Measurements from ENCODE around the gene LCNL1. TPM values are rescaled to one million over a fixed set of nuclear protein-coding genes. Genes with fewer than 3 reads are reported as not detected.

The LCNL1 gene
- total and polyA plus RNA-seq, 10 of the 15 experiments (the other 5 are each of a cell fraction or from before 2014, with no cell fraction given) = not detected

DNA sequence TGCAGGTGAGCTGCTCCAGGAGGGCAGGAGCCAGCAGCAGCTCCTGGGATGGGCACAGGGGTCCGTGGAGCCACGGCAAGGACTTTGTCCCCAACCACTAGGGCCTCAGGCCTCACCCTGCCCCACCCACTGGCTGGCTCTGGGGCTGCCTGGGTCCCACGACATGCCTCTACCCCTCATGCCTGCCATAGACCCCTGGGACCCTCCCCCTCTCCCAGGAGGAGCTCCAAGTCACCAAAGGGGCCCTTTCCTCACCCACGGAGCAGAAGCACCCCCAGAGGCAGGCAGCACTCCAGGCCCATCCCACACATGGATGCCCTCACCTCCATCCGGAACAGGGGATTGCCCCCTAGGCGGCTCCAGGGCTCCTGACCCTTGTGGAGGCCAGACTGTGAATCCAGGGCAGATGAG is 38.8 kb downstream of the LCNL1 start:
- Histone ChIP-seq H3K9ac (ENCODE audit: control insufficient read depth, insufficient read depth, low read length) (no peak overlapping the region), H3K27me3 (replicated peaks in 1 of 2; ENCODE audit: control insufficient read depth in 2 of 2, insufficient read depth in 2 of 2, low read length in 1 of 2) (no peaks in the 10 kb centered on the region), H4K20me1 (ENCODE audit: control insufficient read depth, insufficient read depth) (no peaks in the 10 kb centered on the region), H3K4me1 (ENCODE audit: control insufficient read depth, insufficient read depth, low read length) (no peaks in the 10 kb centered on the region), H3K79me2 (ENCODE audit: control insufficient read depth, insufficient read depth, low read length) (no peaks in the 10 kb centered on the region), H3K4me2 (ENCODE audit: control insufficient read depth, insufficient read depth) (no peak overlapping the region), H3K4me3 (no peak overlapping the region), H3K27ac (ENCODE audit: control insufficient read depth, insufficient read depth) (no peak overlapping the region), H3K36me3 (ENCODE audit: control insufficient read depth in 2 of 2, insufficient read depth in 2 of 2, low read length in 1 of 2) (no peaks in the 10 kb centered on the region), H2AFZ (ENCODE audit: control insufficient read depth, low read depth, low read length) (no peak overlapping the region), H3K9me3 (replicated peaks; ENCODE audit: control insufficient read depth, insufficient read depth, low read length) (no peaks in the 10 kb centered on the region; the same call in 2 of the 3 replicates)
- intact Hi-C loops (cut with micrococcal nuclease; ENCODE audit: unreplicated experiment) = no loop called here
- no TSS peak for BruUV-seq (replicated peaks)
- ChIA-PET SMC1A (ENCODE audit: uncharacterized antibody, unreplicated experiment) (no interaction called here), POLR2A (interaction anchor here (0.6 to 1.0 kb wide), 2 partner anchors 31 to 211 kb away, joined by 4 read pairs; no protein-coding TSS in a partner anchor), CTCF (interaction anchor here (1.1 to 1.4 kb wide), 2 partner anchors 42 to 102 kb away, joined by 3 read pairs; no protein-coding TSS in a partner anchor), RAD21 (ENCODE audit: unreplicated experiment) (no interaction called here)
- in situ Hi-C loops (cut with MboI) = no loop called here
- DNase-seq (ENCODE audit: low read depth, low spot score) = no peak
- ATAC-seq = no peak
- 92% methylated on average over 6 of the region's 6 CpGs for whole genome bisulfite sequencing (ENCODE audit: insufficient coverage, insufficient replicate concordance, low lambda C conversion rate, missing lambda C conversion rate)
- FAIRE-seq = no peak
- no peak for TF ChIP-seq MEF2A (IDR thresholded peaks at IDR 0.05; ENCODE audit: insufficient read depth, low read depth, low read length)
- no peak for TF ChIP-seq TARDBP (IDR thresholded peaks at IDR 0.05; ENCODE audit: borderline replicate concordance)
- no peak for TF ChIP-seq STAT3 (IDR thresholded peaks at IDR 0.05; ENCODE audit: low read depth, low read length)
- no peak for TF ChIP-seq JUND (IDR thresholded peaks at IDR 0.05; ENCODE audit: low read depth, low read length)
- TF ChIP-seq SMC3 (IDR thresholded peaks at IDR 0.05; ENCODE audit: borderline replicate concordance, low read length) = no peak
- TF ChIP-seq POU2F2 (IDR thresholded peaks at IDR 0.05; ENCODE audit: borderline replicate concordance, low read depth, low read length) = no peak
- no peak for TF ChIP-seq ZBED1 (IDR thresholded peaks at IDR 0.05; ENCODE audit: borderline replicate concordance)
- no peak for TF ChIP-seq NFIC (IDR thresholded peaks at IDR 0.05; ENCODE audit: low read depth, low read length)
- TF ChIP-seq RAD21 (IDR thresholded peaks at IDR 0.05; ENCODE audit: insufficient read depth, low read depth, low read length) = no peak
- TF ChIP-seq, protein P1, sequence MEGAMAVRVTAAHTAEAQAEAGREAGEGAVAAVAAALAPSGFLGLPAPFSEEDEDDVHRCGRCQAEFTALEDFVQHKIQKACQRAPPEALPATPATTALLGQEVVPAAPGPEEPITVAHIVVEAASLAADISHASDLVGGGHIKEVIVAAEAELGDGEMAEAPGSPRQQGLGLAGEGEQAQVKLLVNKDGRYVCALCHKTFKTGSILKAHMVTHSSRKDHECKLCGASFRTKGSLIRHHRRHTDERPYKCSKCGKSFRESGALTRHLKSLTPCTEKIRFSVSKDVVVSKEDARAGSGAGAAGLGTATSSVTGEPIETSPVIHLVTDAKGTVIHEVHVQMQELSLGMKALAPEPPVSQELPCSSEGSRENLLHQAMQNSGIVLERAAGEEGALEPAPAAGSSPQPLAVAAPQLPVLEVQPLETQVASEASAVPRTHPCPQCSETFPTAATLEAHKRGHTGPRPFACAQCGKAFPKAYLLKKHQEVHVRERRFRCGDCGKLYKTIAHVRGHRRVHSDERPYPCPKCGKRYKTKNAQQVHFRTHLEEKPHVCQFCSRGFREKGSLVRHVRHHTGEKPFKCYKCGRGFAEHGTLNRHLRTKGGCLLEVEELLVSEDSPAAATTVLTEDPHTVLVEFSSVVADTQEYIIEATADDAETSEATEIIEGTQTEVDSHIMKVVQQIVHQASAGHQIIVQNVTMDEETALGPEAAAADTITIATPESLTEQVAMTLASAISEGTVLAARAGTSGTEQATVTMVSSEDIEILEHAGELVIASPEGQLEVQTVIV (IDR thresholded peaks at IDR 0.05; ENCODE audit: borderline replicate concordance, partially characterized antibody) = no peak
